ENCODE data around the gene GPATCH2L. TPM values are rescaled to one million over a fixed set of nuclear protein-coding genes. Genes with fewer than 3 reads are reported as not detected.
A peak's percentile ranks its signal among the peaks of the same experiment; 100 is the strongest.

Gene GPATCH2L
- total RNA-seq, 1 donor from 2014 or later = 76.6 TPM

- no peak for DNase-seq
Observed at GRCh38 chr14:76136476-76137110, 15.1 kb upstream of the GPATCH2L start.

- DNase-seq = no peak
Observed at GRCh38 chr14:76138119-76138757, 13.5 kb upstream of the GPATCH2L start.

- no peak for DNase-seq
Observed at GRCh38 chr14:76138758-76139723, 12.7 kb upstream of the GPATCH2L start.

GRCh38 chr14:76143642-76144041, 8.1 kb upstream of the GPATCH2L start:
- DNase-seq = no peak

DNA sequence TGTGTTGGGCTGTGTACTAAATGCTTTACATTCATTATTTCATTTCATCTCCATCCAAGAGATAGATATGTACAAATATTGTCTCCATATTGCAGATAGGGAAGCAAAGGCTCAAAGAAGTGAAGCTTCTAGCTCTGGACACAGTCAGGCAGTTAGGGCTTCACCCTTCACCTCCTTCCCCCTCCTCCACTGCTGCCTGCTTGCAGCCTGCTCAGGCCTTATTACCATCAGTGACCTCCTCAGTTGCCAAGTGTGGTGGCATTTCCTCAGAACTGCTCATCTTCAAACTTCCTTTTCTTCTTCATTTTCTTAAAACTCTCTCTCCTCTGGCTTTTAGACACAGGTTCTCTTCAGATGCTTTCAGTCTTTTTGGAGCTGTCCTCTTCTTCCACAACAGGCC, 4.7 kb upstream of the GPATCH2L start:
- no peak for DNase-seq

GRCh38 chr14:76149196-76149595, 2.5 kb upstream of the GPATCH2L start:
- DNase-seq = no peak

GRCh38 chr14:76152333-76152681, 585 bp downstream of the GPATCH2L start:
- peak; percentile 67 for DNase-seq

DNA sequence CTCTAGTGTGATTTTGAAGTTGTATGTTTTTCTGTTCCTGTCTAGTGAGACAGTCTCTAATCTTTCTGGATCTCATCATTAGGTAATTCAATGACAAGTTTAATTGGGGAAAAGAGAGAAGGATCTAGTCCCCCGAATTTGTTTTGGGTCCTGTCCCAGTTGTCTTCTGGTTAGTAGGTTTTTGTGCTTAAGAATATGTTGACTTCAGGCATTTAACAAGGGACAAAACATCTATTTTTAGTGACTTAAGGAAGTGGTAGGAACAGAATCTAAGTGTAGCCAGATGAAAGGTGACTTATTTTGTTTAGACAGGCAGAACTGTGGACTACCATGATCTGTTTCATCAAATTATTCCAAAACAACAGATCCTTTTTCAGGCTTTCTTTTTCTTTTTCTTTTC, 2.2 kb downstream of the GPATCH2L start:
- no peak for DNase-seq

GRCh38 chr14:76154539-76155126, 2.9 kb downstream of the GPATCH2L start:
- no peak for DNase-seq

DNA sequence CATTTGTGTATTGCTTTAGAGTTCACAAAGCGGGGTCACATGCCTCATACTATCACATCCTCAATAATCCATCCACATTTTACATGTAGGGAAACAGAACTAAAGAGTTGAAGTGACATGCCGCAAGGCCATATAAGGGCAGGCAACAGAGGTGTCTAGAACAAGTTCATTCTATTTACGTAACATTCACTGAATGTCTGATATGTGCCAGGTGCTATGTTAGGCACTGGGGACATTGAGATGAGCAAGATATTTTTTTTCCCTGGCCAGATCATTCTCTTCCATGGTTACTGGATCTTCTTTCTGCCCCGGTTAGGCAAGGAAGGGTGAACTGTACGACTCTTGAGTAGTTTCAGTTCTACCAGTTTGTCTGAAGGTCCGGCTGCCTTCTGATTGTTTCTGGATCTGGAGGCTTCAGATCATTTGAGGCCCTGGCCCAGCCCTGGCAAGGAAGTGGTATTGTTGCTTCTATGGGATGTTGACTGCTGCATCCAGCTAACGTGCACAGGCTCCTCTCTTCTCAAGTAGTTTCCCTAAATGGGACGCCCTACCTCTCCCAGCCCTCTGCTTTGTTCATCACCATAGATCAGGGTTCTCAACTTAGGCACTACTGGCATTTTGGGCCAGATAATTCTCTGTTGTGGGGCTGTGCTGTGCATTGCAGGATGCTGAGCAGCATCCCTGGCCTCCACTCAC, 12.1 kb downstream of the GPATCH2L start:
- no peak for DNase-seq

DNA sequence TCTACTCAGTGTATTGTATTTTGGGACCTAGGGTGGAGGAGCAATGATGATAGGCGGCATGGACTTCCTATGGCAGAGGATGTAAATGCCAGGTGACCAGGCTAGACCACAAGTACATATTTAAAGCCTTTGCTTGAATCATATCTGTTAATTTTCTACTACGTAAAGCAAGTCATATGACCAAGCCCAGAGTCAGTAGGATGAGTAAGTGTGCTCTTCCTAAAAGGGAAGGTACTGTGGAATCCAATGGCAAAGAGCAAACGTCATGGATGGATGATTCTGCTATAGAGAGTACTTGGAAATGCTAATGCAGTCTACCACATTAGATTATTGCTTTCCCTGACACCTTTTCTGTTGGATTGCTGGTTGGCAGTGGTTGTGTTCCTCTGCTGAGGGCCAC, 16.8 kb downstream of the GPATCH2L start:
- no peak for DNase-seq

DNA sequence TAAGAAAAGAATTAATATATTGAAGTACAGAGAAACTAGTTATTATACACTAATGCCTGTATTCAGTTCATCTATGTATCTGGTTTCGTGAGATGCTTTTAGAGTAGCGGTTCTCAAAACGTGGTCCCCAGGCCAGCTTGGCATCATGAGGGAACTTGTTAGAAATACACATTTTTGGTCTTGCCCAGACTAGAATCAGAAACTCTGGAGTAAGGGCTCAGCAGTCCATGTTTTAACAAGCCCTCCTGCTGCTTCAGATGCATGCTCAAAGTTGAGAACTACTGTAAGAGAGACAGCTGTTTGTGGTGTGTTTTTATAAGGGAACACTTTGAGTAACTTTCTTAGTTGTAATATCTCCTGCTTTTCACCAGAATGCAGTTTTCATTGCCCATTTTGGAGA, 18.1 kb downstream of the GPATCH2L start:
- no peak for DNase-seq

GRCh38 chr14:76174982-76175381, 23.3 kb downstream of the GPATCH2L start:
- DNase-seq = no peak

DNA sequence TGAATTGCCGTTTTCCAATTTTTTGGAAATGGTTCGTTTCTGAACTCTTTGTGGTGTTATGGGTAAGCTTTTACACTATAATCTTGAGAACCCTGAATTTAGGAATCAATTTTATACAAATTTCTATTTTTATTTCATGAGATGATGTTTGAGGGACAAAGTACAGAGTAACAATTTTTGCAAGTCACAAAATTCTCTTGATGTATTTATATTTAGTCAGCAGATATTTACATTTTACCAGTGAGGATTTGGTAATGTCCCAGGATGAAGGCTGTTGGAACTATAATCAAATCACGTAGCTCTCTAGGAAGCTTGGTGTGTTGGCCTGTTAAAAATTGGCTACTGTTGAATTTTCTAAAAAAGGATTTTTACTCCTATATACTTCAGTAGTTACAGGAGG, 24.2 kb downstream of the GPATCH2L start:
- no peak for DNase-seq

- DNase-seq = no peak
Observed at GRCh38 chr14:76181546-76181945, 29.8 kb downstream of the GPATCH2L start.

GRCh38 chr14:76186308-76187027, 34.7 kb downstream of the GPATCH2L start:
- DNase-seq = no peak

GRCh38 chr14:76191297-76191696, 39.6 kb downstream of the GPATCH2L start:
- no peak for DNase-seq

GRCh38 chr14:76193696-76194095, 42.0 kb downstream of the GPATCH2L start:
- no peak for DNase-seq

DNA sequence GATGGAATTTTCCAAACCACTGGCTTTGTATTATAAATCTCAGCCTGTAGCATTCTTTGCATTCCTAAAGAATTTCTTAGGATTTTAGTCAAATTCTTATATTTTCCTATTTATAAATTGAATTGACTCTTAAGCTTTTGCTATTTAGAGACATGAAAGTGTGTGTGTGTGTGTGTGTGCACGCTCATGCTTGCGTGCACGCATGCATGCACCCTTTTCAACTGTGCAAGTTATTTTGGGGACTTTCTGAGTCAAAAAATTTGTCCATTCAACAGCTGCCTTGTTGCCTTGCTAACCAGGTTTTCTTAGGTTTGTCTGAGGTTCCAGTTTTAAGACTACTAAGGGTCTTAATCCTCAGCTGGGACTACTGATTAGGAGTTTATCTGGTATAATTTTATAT, 42.6 kb downstream of the GPATCH2L start:
- DNase-seq = no peak

DNA sequence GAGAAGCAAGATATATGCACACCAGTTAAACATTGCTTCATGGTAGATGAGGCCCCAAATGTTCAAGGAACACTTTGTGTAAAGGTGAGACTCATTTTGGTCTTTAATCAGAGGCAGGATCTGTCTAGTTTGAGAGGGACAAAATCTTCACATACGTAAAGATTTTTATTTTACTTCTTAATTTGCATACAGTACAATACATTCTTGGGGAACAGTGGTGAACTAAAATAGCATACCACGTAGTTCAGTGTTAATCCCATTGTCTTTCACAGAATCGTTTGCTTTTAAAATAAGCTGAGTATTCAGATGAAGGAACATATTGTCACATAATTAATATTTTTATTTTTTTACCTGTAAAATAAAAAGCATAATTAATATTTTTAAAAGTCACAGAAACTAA, 43.3 kb downstream of the GPATCH2L start:
- no peak for DNase-seq

DNA sequence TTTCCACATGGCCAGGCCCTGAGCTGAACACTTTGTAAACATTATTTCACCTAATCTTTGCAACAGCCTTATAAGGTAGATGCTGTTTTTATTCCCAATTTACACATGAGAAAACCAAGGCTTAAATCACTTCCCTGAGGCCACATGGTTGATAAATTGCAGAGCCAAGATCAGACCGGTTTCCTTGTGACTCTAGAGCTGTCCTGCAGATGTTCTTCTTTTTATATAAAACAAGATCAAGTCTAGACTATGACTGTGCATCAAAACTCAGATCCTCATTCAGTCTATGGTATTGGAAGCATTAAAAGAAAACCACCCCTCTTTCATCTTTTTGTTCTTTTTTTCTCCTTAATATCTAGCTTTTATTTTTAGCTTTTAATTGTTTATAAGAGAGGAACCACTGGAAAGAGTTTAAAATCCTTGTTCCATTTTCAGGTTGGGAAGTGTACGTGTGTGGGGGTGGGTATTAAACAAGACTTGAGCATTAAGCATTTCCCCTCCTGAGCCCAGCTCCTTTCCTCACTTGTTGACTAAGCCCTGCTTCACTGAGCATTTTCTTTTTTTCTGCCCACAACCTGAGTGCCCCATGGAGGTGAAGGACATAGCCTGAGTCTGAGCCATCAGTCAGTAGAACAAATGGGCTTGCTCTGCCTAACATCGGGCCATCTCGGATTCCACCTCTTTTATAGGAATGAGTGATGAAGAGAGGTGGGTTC, 45.4 kb downstream of the GPATCH2L start:
- no peak for DNase-seq

Data from tongue (tissue), 2 donors.